ENCODE data around the gene CEBPZOS.
"Not testable (repeated sequence)": the region's sequence is repeated elsewhere in the genome, so short reads cannot be mapped to it uniquely, and the experiment has no call there.

DNA sequence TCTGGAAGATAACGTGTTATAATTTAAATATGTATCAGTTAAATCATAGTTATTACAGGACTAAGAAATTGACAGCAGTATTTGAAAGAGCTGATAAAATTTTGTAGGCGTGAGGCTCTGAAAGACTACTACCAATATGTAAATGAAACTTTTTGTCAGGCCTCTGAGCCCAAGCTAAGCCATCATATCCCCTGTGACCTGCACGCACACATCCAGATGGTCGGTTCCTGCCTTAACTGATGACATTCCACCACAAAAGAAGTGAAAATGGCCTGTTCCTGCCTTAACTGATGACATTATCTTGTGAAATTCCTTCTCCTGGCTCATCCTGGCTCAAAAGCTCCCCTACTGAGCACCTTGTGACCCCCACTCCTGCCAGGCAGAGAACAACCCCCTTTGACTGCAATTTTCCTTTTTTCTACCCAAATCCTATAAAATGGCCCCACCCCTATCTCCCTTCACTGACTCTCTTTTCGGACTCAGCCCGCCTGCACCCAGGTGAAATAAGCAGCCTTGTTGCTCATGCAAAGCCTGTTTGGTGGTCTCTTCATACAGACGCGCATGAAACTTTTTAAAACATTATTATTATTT is 8.9 kb downstream of the CEBPZOS start:
- TF ChIP-seq, protein P1, sequence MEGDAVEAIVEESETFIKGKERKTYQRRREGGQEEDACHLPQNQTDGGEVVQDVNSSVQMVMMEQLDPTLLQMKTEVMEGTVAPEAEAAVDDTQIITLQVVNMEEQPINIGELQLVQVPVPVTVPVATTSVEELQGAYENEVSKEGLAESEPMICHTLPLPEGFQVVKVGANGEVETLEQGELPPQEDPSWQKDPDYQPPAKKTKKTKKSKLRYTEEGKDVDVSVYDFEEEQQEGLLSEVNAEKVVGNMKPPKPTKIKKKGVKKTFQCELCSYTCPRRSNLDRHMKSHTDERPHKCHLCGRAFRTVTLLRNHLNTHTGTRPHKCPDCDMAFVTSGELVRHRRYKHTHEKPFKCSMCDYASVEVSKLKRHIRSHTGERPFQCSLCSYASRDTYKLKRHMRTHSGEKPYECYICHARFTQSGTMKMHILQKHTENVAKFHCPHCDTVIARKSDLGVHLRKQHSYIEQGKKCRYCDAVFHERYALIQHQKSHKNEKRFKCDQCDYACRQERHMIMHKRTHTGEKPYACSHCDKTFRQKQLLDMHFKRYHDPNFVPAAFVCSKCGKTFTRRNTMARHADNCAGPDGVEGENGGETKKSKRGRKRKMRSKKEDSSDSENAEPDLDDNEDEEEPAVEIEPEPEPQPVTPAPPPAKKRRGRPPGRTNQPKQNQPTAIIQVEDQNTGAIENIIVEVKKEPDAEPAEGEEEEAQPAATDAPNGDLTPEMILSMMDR (IDR thresholded peaks at IDR 0.05; ENCODE audit: low read depth, low read length), result not testable (repeated sequence)
- TF ChIP-seq EZH2phosphoT487 (IDR thresholded peaks at IDR 0.05; ENCODE audit: low read depth), result not testable (repeated sequence)

Measured in OCI-LY3 (cell line).